Psoas muscle (tissue), 8 donors: Measurements from ENCODE around the gene FMC1. TPM values are rescaled to one million over a fixed set of nuclear protein-coding genes. Genes with fewer than 3 reads are reported as not detected.
"Not testable (repeated sequence)": the region's sequence is repeated elsewhere in the genome, so short reads cannot be mapped to it uniquely, and the experiment has no call there.

Source experiments
- ATAC-seq, 4 donors: fragments of 200-7000 bp; cut with Tn5 transposase; one replicate each; pipeline ENCODE4 v1.9.1; 2020; ENCODE audit warnings: moderate library complexity in 3 of 4, mild to moderate bottlenecking in 2 of 4
- DNase-seq, 2 donors: peaks; one replicate each; pipeline ENCODE4 v3.0.0-alpha.2; 2020
- H3K27ac ChIP-seq: fragments of 200-600 bp; one replicate; pipeline ENCODE4 v1.8.0; 2022
- H3K27me3 ChIP-seq, 3 donors: fragments of 200-600 bp in 1 of 3; one replicate each; pipeline versions ENCODE4 v1.6.1 to v1.8.0; 2013 to 2022; ENCODE audit warnings: low read length in 2 of 3, mild to moderate bottlenecking in 2 of 3, moderate library complexity in 1 of 3; ENCODE audit not compliant: insufficient read depth in 3 of 3
- H3K36me3 ChIP-seq, 2 donors: fragments of 200-600 bp in 1 of 2; one replicate each; pipeline versions ENCODE4 v1.6.1 to v1.8.0; 2013 to 2022; ENCODE audit warnings: low read depth in 1 of 2, mild to moderate bottlenecking in 1 of 2, moderate library complexity in 1 of 2; ENCODE audit not compliant: insufficient read depth in 1 of 2
- H3K4me1 ChIP-seq: fragments of 200-600 bp; one replicate; pipeline ENCODE4 v1.8.0; 2022
- H3K4me3 ChIP-seq: fragments of 200-600 bp; one replicate; pipeline ENCODE4 v1.8.0; 2022; ENCODE audit warnings: mild to moderate bottlenecking
- H3K9me3 ChIP-seq: fragments of 200-600 bp; one replicate; pipeline ENCODE4 v1.8.0; 2022
- CTCF ChIP-seq: fragments of 200-600 bp; IDR thresholded peaks from one replicate; pipeline ENCODE4 v1.8.0; 2022; ENCODE audit warnings: antibody characterized with exemption
- WGBS, 3 donors: extraction: QIAGEN DNeasy Blood & Tissue Kit; methylation state at CpG; one replicate each; pipeline versions ENCODE4 v1.1.6 to v1.1.7; 2013; 5-methylcytosine and 5-hydroxymethylcytosine counted together
- intact Hi-C, 2 donors: fragments of 100-400 bp; cut with DNase I; formaldehyde crosslinking; loops; one replicate each; pipeline versions ENCODE4 v1.11.0 to v1.14.2; 2022
- polyA plus RNA-seq, 3 donors: library from polyadenylated mRNA; stranded (reverse); fragments of 200-250 nt; gene quantifications; one replicate each; pipeline ENCODE4 v1.2.3, GENCODE V29; 2013
- total RNA-seq, 4 donors: library from RNA; stranded (reverse); fragmentation: NEBNext Ultra II Directional in 2 of 4; extraction: Animal tissue kit (Norgen Biotek cat#: 25700) in 2 of 4; gene quantifications; one replicate each; pipeline versions ENCODE4 v1.2.1 to v1.2.4, GENCODE V29; 2021 to 2023
- donor health status: healthy with polysubstance abuse.
- donor health status: DM: no; HTN: no; CAD: no; lungs with moderate emphysema.
- donor health status: Bipolar disorder and iron deficiency.
- donor health status: healthy.
- donor health status: DM: yes; HTN: yes; CAD: no.
- donor health status: DM: no; HTN: no; CAD: no.
- donor health status: DM: no; HTN: no; CAD: no.
- donor health status: DM: yes; HTN: yes; CAD: no.

Gene FMC1
- total and polyA plus RNA-seq, 7 donors = 21.3 to 50.4 (median 32.1) TPM

- no peaks in the 10 kb centered on the region for H3K27me3 ChIP-seq
- intact Hi-C loops = loop anchor here in 1 of 2 donors (10.0 kb wide), 1 partner anchor 1400 kb away; no protein-coding TSS in a partner anchor
- no peak overlapping the region for H3K4me3 ChIP-seq
- peaks cover 4 to 40% of the 10 kb centered on the region in 2 donors for H3K36me3 ChIP-seq
- H3K27ac ChIP-seq = no peak overlapping the region
- no peaks in the 10 kb centered on the region for H3K9me3 ChIP-seq
- TF ChIP-seq CTCF = no peak
- H3K4me1 ChIP-seq = peaks cover 11% of the 10 kb centered on the region
- WGBS, 3 donors = 92 to 94% (median 93%) methylated on average over 1 of the region's 1 CpG
- no peak for ATAC-seq
- no peak for DNase-seq
Measured at GRCh38 chr7:139345042-139345441, 3.9 kb downstream of the FMC1 start.

- 93 to 98% (median 95%) methylated on average over 2 of the region's 2 CpGs for WGBS, 3 donors
Measured at GRCh38 chr7:139351027-139351426, 9.9 kb downstream of the FMC1 start.

GRCh38 chr7:139354729-139355128 lies 13.6 kb downstream of the FMC1 start:
- no peak for ATAC-seq
- Histone ChIP-seq H3K4me3 (no peak overlapping the region), H3K36me3 (peaks cover 0 to 2% of the 10 kb centered on the region in 2 donors), H3K27me3 (no peaks in the 10 kb centered on the region), H3K9me3 (no peaks in the 10 kb centered on the region), H3K27ac (no peak overlapping the region), H3K4me1 (peaks cover 6% of the 10 kb centered on the region)
- WGBS, 3 donors = 96 to 100% (median 99%) methylated on average over 2 of the region's 2 CpGs
- no peak for DNase-seq
- TF ChIP-seq CTCF = no peak
- intact Hi-C loops = no loop called here

More at GRCh38 chr7:139351027-139351426, 9.9 kb downstream of the FMC1 start:
- Histone ChIP-seq H3K4me3 (no peak overlapping the region), H3K27me3 (no peaks in the 10 kb centered on the region), H3K9me3 (no peaks in the 10 kb centered on the region), H3K36me3 (peaks cover 4 to 33% of the 10 kb centered on the region in 2 donors), H3K27ac (no peak overlapping the region), H3K4me1 (no peaks in the 10 kb centered on the region)
- no peak for TF ChIP-seq CTCF
- peak in 1 of 4 donors; percentile 22 for ATAC-seq
- intact Hi-C loops = no loop called here
- no peak for DNase-seq

DNA sequence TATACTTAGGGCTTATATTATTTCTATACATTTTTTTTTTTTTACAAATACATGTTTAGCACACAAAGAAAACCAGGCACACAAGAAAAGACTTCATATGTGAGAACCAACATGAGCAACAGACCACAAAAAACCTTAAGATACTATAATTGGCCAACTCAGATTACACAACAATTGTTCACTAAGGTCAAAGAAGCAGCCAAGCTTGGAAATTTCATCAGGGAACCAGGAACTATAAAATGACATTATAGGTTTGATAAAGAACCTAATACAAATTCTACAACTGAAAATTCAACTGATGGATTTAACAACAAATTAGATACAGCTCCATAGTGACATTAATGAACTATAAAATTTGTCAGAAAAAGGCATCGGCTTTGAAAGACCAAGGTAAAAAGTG lies 14.2 kb downstream of the FMC1 start:
- Histone ChIP-seq H3K27me3 (no peaks in the 10 kb centered on the region), H3K4me3 (no peak overlapping the region), H3K9me3 (no peaks in the 10 kb centered on the region), H3K4me1 (peaks cover 6% of the 10 kb centered on the region), H3K27ac (no peak overlapping the region), H3K36me3 (peaks cover 0 to 2% of the 10 kb centered on the region in 2 donors)
- intact Hi-C loops = no loop called here
- no peak for ATAC-seq
- no peak for TF ChIP-seq CTCF
- DNase-seq = no peak
- 98 to 100% (median 98%) methylated on average over 1 of the region's 1 CpG for WGBS, 3 donors

DNA sequence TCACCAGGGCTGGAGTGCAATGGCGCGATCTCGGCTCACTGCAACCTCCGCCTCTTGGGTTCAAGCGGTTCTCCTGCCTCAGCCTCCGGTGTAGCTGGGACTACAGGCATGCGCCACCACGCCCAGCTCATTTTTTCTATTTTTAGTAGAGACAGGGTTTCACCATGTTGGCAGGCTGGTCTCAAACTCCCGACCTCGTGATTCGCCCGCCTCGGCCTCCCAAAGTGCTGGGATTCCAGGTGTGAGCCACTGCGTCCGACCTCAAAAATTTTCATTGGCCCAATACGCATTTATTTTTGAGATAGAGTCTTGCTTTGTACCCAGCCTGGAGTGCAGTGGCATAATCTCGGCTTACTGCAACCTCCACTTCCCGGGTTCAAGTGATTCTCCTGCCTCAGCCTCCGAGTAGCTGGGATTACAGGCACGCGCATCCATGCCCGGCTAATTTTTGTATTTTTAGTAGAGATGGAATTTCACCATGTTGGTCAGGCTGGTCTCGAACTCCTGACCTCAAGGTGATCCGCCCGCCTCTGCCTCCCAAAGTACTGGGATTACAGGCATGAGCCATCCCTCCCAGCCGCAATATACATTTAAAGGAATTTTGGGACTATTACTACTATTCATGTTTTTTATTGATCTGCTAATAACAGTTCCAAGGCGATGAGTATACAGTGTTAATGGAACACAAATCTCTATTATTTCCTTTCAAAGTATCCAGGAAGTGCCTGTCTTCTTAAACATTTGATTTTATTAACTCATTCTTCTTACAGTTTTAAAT lies 16.8 kb downstream of the FMC1 start:
- intact Hi-C loops = loop anchor here in 1 of 2 donors (2.0 kb wide), 1 partner anchor 17 kb away; the partner anchor contains the start of gene FMC1
- 80 to 89% (median 86%) methylated on average over 27 of the region's 27 CpGs for WGBS, 3 donors
- not testable (repeated sequence) for ATAC-seq, H3K36me3 ChIP-seq, H3K9me3 ChIP-seq, H3K27me3 ChIP-seq, DNase-seq
- peaks cover 24% of the 10 kb centered on the region for H3K4me1 ChIP-seq
- H3K27ac ChIP-seq = peak overlapping the region; percentile 97
- H3K4me3 ChIP-seq = peak overlapping the region; percentile 94
